Measurements from ENCODE around the gene TPSG1.

TPSG1 gene

GRCh38 chr16:1173788-1174451, 51.1 kb downstream of the TPSG1 start:
- in situ Hi-C loops (cut with MboI; ENCODE audit: low sequenced_read_pairs, unreplicated experiment): no loop called here
- DNase-seq (ENCODE audit: low spot score): no peak
- no peak for TF ChIP-seq CTCF (IDR thresholded peaks at IDR 0.05; ENCODE audit: borderline replicate concordance, control extremely low read depth, extremely low read depth, insufficient read depth, missing control alignments)

- no peak for DNase-seq (ENCODE audit: low spot score)
- TF ChIP-seq CTCF (IDR thresholded peaks at IDR 0.05; ENCODE audit: borderline replicate concordance, control extremely low read depth, extremely low read depth, insufficient read depth, missing control alignments): no peak
- in situ Hi-C loops (cut with MboI; ENCODE audit: low sequenced_read_pairs, unreplicated experiment): no loop called here
Observed at GRCh38 chr16:1172651-1173050, 52.4 kb downstream of the TPSG1 start.

GRCh38 chr16:1171854-1172428, 53.1 kb downstream of the TPSG1 start:
- TF ChIP-seq CTCF (IDR thresholded peaks at IDR 0.05; ENCODE audit: borderline replicate concordance, control extremely low read depth, extremely low read depth, insufficient read depth, missing control alignments): no peak
- in situ Hi-C loops (cut with MboI; ENCODE audit: low sequenced_read_pairs, unreplicated experiment): no loop called here
- DNase-seq (ENCODE audit: low spot score): no peak
